ENCODE results near the gene IFRD1.

Gene IFRD1

GRCh38 chr7:112520787-112521186, 70.5 kb downstream of the IFRD1 start:
- no peak for DNase-seq (ENCODE audit: low spot score)

- no peak for DNase-seq (ENCODE audit: low spot score)
Observed at GRCh38 chr7:112521942-112522341, 71.7 kb downstream of the IFRD1 start.

- DNase-seq (ENCODE audit: low spot score) = no peak
Observed at GRCh38 chr7:112523871-112524270, 73.6 kb downstream of the IFRD1 start.

All from hematopoietic multipotent progenitor cell treated with erythropoietin and hydrocortisone succinate and interleukin-3 and kit ligand, for 17 days (in vitro differentiated cells).